ENCODE results near the gene GPR153.

The GPR153 gene

GRCh38 chr1:6210591-6211355 is 50.1 kb downstream of the GPR153 start:
- DNase-seq (ENCODE audit: low spot score) (no peak), ATAC-seq (ENCODE audit: low read depth) (no peak)
- TF ChIP-seq CTCF (IDR thresholded peaks at IDR 0.05; ENCODE audit: poor library complexity, severe bottlenecking): no peak
- H3K4me1 ChIP-seq (ENCODE audit: insufficient read depth, poor library complexity, severe bottlenecking): no peaks in the 10 kb centered on the region
- H3K27me3 ChIP-seq (ENCODE audit: insufficient read depth, poor library complexity, severe bottlenecking): no peaks in the 10 kb centered on the region
- H3K36me3 ChIP-seq (ENCODE audit: low read depth): peaks cover 8% of the 10 kb centered on the region; the same call in 1 of the 2 replicates
- no peak overlapping the region for H3K4me3 ChIP-seq (ENCODE audit: severe bottlenecking)
- H3K27ac ChIP-seq (ENCODE audit: poor library complexity, severe bottlenecking): no peak overlapping the region
- H3K9me3 ChIP-seq (ENCODE audit: severe bottlenecking): no peaks in the 10 kb centered on the region

GRCh38 chr1:6209661-6210580 is 51.0 kb downstream of the GPR153 start:
- Histone ChIP-seq H3K9me3 (ENCODE audit: severe bottlenecking) (no peaks in the 10 kb centered on the region), H3K4me3 (ENCODE audit: severe bottlenecking) (no peak overlapping the region), H3K27ac (ENCODE audit: poor library complexity, severe bottlenecking) (no peak overlapping the region), H3K4me1 (ENCODE audit: insufficient read depth, poor library complexity, severe bottlenecking) (no peaks in the 10 kb centered on the region), H3K27me3 (ENCODE audit: insufficient read depth, poor library complexity, severe bottlenecking) (no peaks in the 10 kb centered on the region), H3K36me3 (ENCODE audit: low read depth) (peaks cover 8% of the 10 kb centered on the region; the same call in 1 of the 2 replicates)
- TF ChIP-seq CTCF (IDR thresholded peaks at IDR 0.05; ENCODE audit: poor library complexity, severe bottlenecking): no peak
- no peak for DNase-seq (ENCODE audit: low spot score)
- no peak for ATAC-seq (ENCODE audit: low read depth)

GRCh38 chr1:6208723-6209660 is 51.9 kb downstream of the GPR153 start:
- DNase-seq (ENCODE audit: low spot score): no peak
- TF ChIP-seq CTCF (IDR thresholded peaks at IDR 0.05; ENCODE audit: poor library complexity, severe bottlenecking): no peak
- no peak for ATAC-seq (ENCODE audit: low read depth)
- no peak overlapping the region for H3K4me3 ChIP-seq (ENCODE audit: severe bottlenecking)
- no peaks in the 10 kb centered on the region for H3K9me3 ChIP-seq (ENCODE audit: severe bottlenecking)
- no peaks in the 10 kb centered on the region for H3K27me3 ChIP-seq (ENCODE audit: insufficient read depth, poor library complexity, severe bottlenecking)
- peaks cover 8% of the 10 kb centered on the region; the same call in 1 of the 2 replicates for H3K36me3 ChIP-seq (ENCODE audit: low read depth)
- H3K4me1 ChIP-seq (ENCODE audit: insufficient read depth, poor library complexity, severe bottlenecking): no peaks in the 10 kb centered on the region
- H3K27ac ChIP-seq (ENCODE audit: poor library complexity, severe bottlenecking): no peak overlapping the region

GRCh38 chr1:6207921-6208320 is 53.0 kb downstream of the GPR153 start:
- no peak for TF ChIP-seq CTCF (IDR thresholded peaks at IDR 0.05; ENCODE audit: poor library complexity, severe bottlenecking)
- DNase-seq (ENCODE audit: low spot score): no peak
- no peaks in the 10 kb centered on the region for H3K4me1 ChIP-seq (ENCODE audit: insufficient read depth, poor library complexity, severe bottlenecking)
- peaks cover 8% of the 10 kb centered on the region; the same call in 1 of the 2 replicates for H3K36me3 ChIP-seq (ENCODE audit: low read depth)
- H3K27ac ChIP-seq (ENCODE audit: poor library complexity, severe bottlenecking): no peak overlapping the region
- H3K27me3 ChIP-seq (ENCODE audit: insufficient read depth, poor library complexity, severe bottlenecking): no peaks in the 10 kb centered on the region
- no peak for ATAC-seq (ENCODE audit: low read depth)
- H3K9me3 ChIP-seq (ENCODE audit: severe bottlenecking): no peaks in the 10 kb centered on the region
- H3K4me3 ChIP-seq (ENCODE audit: severe bottlenecking): no peak overlapping the region

Data from RWPE2 (cell line).